ENCODE measurements around the gene ZNF319. TPM values are rescaled to one million over a fixed set of nuclear protein-coding genes. Genes with fewer than 3 reads are reported as not detected.

Gene ZNF319
- total and polyA plus RNA-seq, 2 of the 8 experiments (the other 6 are each of a cell fraction or from before 2014, with no cell fraction given) = 3.3 to 5.5 TPM

DNA sequence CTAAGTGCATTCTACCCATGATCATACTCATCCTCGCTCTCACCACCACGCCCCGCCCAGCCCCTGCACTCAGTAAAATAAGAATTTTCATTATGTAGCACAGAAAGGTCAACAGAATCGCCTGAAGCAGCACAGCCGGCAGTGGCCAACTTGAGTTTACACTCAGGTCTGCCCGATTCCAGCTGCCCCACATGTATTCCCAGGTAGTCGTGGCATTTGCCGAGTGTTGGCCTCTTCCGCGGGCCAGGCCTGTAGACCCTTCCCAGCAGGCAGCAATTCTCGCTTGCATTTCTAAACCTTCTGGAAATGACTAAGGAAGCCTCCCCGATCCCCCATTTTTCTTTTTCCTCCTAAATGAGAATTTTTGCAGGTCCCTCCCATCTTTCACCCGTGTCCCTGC is 30.2 kb downstream of the ZNF319 start:
- ChIA-PET POLR2A (ENCODE audit: partially characterized antibody) (interaction anchor here (0.6 to 1.0 kb wide), 3 partner anchors 11 to 64 kb away, joined by 3 to 4 read pairs (median 3); no protein-coding TSS in a partner anchor), CTCF (ENCODE audit: partially characterized antibody) (interaction anchor here (0.7 to 5.8 kb wide), 11 partner anchors 9 to 321 kb away, joined by 3 to 40 read pairs (median 4); no protein-coding TSS in a partner anchor)
- H3K4me2 ChIP-seq (ENCODE audit: insufficient read depth in 1 of 2, low read depth in 2 of 2, low read length in 2 of 2) = no peak overlapping the region
- H2AK5ac ChIP-seq (ENCODE audit: low read depth, low read length) = no peak overlapping the region
- H3K36me3 ChIP-seq (ENCODE audit: control insufficient read depth in 2 of 4, insufficient read depth in 4 of 4, low read length in 3 of 4) = no peaks in the 10 kb centered on the region
- H3K79me2 ChIP-seq (ENCODE audit: control insufficient read depth in 1 of 2, insufficient read depth in 2 of 2, low read length in 2 of 2) = no peaks in the 10 kb centered on the region
- no peaks in the 10 kb centered on the region for H3K23me2 ChIP-seq (ENCODE audit: low read depth, low read length)
- no peak overlapping the region for H3K56ac ChIP-seq (replicated peaks; ENCODE audit: insufficient read length, low read depth, low read length)
- H3K4me3 ChIP-seq (ENCODE audit: extremely low read depth in 1 of 4, insufficient read depth in 2 of 4, low read depth in 3 of 4, low read length in 4 of 4) = no peak overlapping the region
- no peak overlapping the region for H3K4ac ChIP-seq (replicated peaks; ENCODE audit: insufficient read length, low read depth, low read length)
- H4K5ac ChIP-seq (ENCODE audit: insufficient read length, low read depth, low read length) = no peak overlapping the region
- no peak overlapping the region for H2AFZ ChIP-seq (ENCODE audit: low read length)
- no peak overlapping the region for H3K23ac ChIP-seq (ENCODE audit: insufficient read length)
- peak overlapping the region; percentile 35; the same call in 1 of the 2 replicates for H4K8ac ChIP-seq (ENCODE audit: extremely low read depth, insufficient read depth, low read length)
- no peak overlapping the region for H4K91ac ChIP-seq (replicated peaks; ENCODE audit: insufficient read length, low read length)
- no peaks in the 10 kb centered on the region for H3K4me1 ChIP-seq (replicated peaks in 1 of 4; ENCODE audit: control insufficient read depth in 3 of 4, insufficient read depth in 4 of 4, low read length in 3 of 4)
- H3K18ac ChIP-seq (ENCODE audit: extremely low read depth, low read length) = no peak overlapping the region
- no peak overlapping the region for H3K9ac ChIP-seq (replicated peaks in 1 of 4; ENCODE audit: extremely low read depth in 1 of 4, low read depth in 3 of 4, low read length in 3 of 4)
- no peak overlapping the region for H3K14ac ChIP-seq (ENCODE audit: insufficient read length)
- DNase-seq (ENCODE audit: low read depth in 1 of 2, low spot score in 2 of 2) = no peak
- no peaks in the 10 kb centered on the region for H3K79me1 ChIP-seq (ENCODE audit: low read depth, low read length)
- no peaks in the 10 kb centered on the region for H4K20me1 ChIP-seq (replicated peaks in 1 of 2; ENCODE audit: control insufficient read depth in 1 of 2, insufficient read depth in 2 of 2, low read length in 2 of 2)
- no peak overlapping the region for H2BK12ac ChIP-seq (ENCODE audit: low read depth, low read length)
- H3K27ac ChIP-seq (ENCODE audit: low read depth, low read length) = no peak overlapping the region
- H2BK5ac ChIP-seq (ENCODE audit: low read depth, low read length) = no peak overlapping the region
- FAIRE-seq = no peak
- 77% methylated on average over 13 of the region's 13 CpGs; no CpG with 5 or more reads in 1 of the 2 experiments for WGBS, 2 experiments (ENCODE audit: extremely low coverage in 1 of 2, insufficient coverage in 1 of 2, insufficient read length in 1 of 2, insufficient replicate concordance in 2 of 2, low coverage in 1 of 2, low lambda C conversion rate in 2 of 2, missing lambda C conversion rate in 1 of 2)
- no peaks in the 10 kb centered on the region for H3K27me3 ChIP-seq (replicated peaks in 1 of 4; ENCODE audit: control insufficient read depth in 3 of 4, extremely low read depth in 1 of 4, insufficient read depth in 3 of 4, low read length in 3 of 4)
- H3K9me3 ChIP-seq (ENCODE audit: insufficient read depth in 2 of 2, low read depth in 1 of 2, low read length in 1 of 2) = no peaks in the 10 kb centered on the region
- H2BK120ac ChIP-seq (replicated peaks; ENCODE audit: low read depth, low read length) = no peak overlapping the region
- no peak overlapping the region for H2BK20ac ChIP-seq (ENCODE audit: low read length)
- H2BK15ac ChIP-seq (ENCODE audit: low read length) = no peak overlapping the region
